ENCODE results near the gene AAK1. TPM values are rescaled to one million over a fixed set of nuclear protein-coding genes. Genes with fewer than 3 reads are reported as not detected.

The AAK1 gene
- total and polyA plus RNA-seq, 2 of the 13 experiments (the other 11 are each of a cell fraction or from before 2014, with no cell fraction given), result 9.8 to 10.3 TPM

DNA sequence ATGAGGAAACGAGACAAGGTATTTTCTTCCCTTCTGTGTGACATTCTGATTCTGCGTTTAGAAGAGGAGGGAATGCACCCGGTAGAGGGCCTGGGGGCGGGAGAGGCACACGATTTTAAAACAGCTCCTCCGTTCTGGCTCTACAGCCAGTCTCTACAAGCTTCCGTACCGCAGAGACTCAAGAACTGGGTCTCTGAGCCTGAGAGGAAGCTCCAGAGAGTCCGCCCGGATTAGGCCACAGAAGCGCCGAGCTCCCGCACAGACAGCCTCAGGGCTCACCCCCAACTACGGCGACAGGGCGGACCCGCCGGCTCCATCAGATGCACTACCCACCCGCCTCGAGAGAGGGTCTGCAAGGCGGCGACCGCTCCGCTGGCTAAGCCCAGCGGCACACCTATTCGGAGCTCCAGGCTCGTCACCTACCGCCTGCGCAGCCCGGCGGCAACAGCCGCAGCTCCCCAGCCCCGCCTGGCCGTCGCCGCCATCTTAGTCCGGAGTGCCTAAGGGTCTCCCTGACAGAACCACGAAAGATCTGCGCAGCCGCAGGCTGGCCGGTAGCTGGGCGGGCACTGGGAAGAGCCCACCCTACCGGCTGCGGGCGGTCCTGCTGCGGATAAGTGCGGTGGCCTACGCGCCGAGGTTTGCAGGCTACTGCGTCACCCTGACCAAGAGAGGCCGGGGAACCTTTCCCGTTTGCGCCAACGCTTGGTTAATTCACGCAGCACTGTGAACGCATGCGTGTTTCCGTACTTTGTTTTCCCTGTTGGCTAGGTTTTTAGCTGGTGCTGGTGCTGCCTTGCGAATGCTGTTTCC lies 206.4 kb downstream of the AAK1 start, which contains the start of gene NFU1 (continued):
- TF ChIP-seq HNRNPL (IDR thresholded peaks at IDR 0.05; ENCODE audit: low read depth, low read length), result no peak
- TF ChIP-seq, protein P1, sequence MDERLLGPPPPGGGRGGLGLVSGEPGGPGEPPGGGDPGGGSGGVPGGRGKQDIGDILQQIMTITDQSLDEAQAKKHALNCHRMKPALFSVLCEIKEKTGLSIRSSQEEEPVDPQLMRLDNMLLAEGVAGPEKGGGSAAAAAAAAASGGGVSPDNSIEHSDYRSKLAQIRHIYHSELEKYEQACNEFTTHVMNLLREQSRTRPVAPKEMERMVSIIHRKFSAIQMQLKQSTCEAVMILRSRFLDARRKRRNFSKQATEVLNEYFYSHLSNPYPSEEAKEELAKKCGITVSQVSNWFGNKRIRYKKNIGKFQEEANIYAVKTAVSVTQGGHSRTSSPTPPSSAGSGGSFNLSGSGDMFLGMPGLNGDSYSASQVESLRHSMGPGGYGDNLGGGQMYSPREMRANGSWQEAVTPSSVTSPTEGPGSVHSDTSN (CRISPR knock-in tag; IDR thresholded peaks at IDR 0.05), result no peak
- TF ChIP-seq, protein P2, sequence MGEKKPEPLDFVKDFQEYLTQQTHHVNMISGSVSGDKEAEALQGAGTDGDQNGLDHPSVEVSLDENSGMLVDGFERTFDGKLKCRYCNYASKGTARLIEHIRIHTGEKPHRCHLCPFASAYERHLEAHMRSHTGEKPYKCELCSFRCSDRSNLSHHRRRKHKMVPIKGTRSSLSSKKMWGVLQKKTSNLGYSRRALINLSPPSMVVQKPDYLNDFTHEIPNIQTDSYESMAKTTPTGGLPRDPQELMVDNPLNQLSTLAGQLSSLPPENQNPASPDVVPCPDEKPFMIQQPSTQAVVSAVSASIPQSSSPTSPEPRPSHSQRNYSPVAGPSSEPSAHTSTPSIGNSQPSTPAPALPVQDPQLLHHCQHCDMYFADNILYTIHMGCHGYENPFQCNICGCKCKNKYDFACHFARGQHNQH (CRISPR knock-in tag; IDR thresholded peaks at IDR 0.05), result peak; percentile 71; the same call in 1 of the 2 replicates

DNA sequence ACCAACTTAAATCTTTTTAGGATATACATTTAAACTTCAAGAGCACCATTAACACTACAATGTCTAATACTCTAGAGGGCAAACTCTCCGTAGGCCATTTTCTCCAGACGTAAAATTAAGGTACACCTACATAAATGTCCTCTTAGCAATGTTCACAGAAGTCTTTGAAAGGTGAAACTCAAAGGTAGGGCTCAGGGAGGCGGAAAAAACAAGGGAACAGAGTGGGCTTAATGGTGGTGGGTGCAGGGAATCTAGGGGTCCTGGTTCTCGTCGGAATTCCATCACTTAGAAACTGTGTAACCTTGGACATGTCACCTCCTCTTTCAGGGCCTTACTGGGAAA lies 207.0 kb downstream of the AAK1 start:
- ChIA-PET CTCF (ENCODE audit: low intra/inter-chr PET ratio, low total read pairs) (no interaction called here), POLR2A (interaction anchor here (0.7 to 2.1 kb wide), 22 partner anchors 14 to 1631 kb away, joined by 3 to 20 read pairs (median 4); partner anchors contain the start of genes ANXA4, GFPT1 and NAGK)
- intact Hi-C loops (cut with micrococcal nuclease; ENCODE audit: unreplicated experiment), result loop anchor here (2.0 to 10.0 kb wide), 2 partner anchors 50 to 422 kb away; partner anchors contain the start of genes ANTXR1 and GFPT1
- Histone ChIP-seq H4K20me1 (ENCODE audit: insufficient read depth, low read length) (no peaks in the 10 kb centered on the region), H3K9ac (ENCODE audit: insufficient read depth, low read depth, low read length) (peak overlapping the region; percentile 94), H3K4me1 (ENCODE audit: insufficient read depth, low read length) (peaks cover 21% of the 10 kb centered on the region), H3K27me3 (ENCODE audit: control insufficient read depth in 1 of 2, insufficient read depth in 2 of 2, low read length in 2 of 2) (no peaks in the 10 kb centered on the region; a peak in 1 of 5 replicates), H3K27ac (ENCODE audit: extremely low read length, insufficient read depth, low read length) (peak overlapping the region; percentile 83), H3K9me3 (ENCODE audit: low read length) (no peaks in the 10 kb centered on the region), H3K36me3 (replicated peaks in 1 of 2; ENCODE audit: control insufficient read depth in 1 of 2, insufficient read depth in 2 of 2, low read length in 2 of 2) (no peaks in the 10 kb centered on the region), H3K4me3 (replicated peaks in 1 of 3; ENCODE audit: insufficient read depth in 1 of 3, low read depth in 2 of 3, low read length in 3 of 3) (peak overlapping the region; percentile 75 to 94 (median 87)), H3K79me2 (ENCODE audit: insufficient read depth, low read length) (peaks cover 18% of the 10 kb centered on the region), H2AFZ (ENCODE audit: low read length) (peak overlapping the region; percentile 51), H3K4me2 (ENCODE audit: low read depth, low read length) (peak overlapping the region; percentile 98)
- in situ Hi-C loops (cut with HindIII; ENCODE audit: extremely low pct_ligation_motif_present, low pct_unique_long_range_greater_than_20kb), result no loop called here
- no peak for FAIRE-seq
- ATAC-seq, result peak; percentile 7
- no TSS peak for BruUV-seq (replicated peaks)
- 2% methylated on average over 5 of the region's 5 CpGs for WGBS (ENCODE audit: low lambda C conversion rate)
- DNase-seq (ENCODE audit: low spot score), result no peak
- TF ChIP-seq, protein P3, sequence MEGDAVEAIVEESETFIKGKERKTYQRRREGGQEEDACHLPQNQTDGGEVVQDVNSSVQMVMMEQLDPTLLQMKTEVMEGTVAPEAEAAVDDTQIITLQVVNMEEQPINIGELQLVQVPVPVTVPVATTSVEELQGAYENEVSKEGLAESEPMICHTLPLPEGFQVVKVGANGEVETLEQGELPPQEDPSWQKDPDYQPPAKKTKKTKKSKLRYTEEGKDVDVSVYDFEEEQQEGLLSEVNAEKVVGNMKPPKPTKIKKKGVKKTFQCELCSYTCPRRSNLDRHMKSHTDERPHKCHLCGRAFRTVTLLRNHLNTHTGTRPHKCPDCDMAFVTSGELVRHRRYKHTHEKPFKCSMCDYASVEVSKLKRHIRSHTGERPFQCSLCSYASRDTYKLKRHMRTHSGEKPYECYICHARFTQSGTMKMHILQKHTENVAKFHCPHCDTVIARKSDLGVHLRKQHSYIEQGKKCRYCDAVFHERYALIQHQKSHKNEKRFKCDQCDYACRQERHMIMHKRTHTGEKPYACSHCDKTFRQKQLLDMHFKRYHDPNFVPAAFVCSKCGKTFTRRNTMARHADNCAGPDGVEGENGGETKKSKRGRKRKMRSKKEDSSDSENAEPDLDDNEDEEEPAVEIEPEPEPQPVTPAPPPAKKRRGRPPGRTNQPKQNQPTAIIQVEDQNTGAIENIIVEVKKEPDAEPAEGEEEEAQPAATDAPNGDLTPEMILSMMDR (CRISPR knock-in tag; IDR thresholded peaks at IDR 0.05), result no peak
- TF ChIP-seq SP1 (IDR thresholded peaks at IDR 0.05), result no peak
- TF ChIP-seq SP1 (CRISPR knock-in tag; IDR thresholded peaks at IDR 0.05), result no peak
- no peak for TF ChIP-seq AKAP8 (CRISPR knock-in tag; IDR thresholded peaks at IDR 0.05)
- TF ChIP-seq, protein P4, sequence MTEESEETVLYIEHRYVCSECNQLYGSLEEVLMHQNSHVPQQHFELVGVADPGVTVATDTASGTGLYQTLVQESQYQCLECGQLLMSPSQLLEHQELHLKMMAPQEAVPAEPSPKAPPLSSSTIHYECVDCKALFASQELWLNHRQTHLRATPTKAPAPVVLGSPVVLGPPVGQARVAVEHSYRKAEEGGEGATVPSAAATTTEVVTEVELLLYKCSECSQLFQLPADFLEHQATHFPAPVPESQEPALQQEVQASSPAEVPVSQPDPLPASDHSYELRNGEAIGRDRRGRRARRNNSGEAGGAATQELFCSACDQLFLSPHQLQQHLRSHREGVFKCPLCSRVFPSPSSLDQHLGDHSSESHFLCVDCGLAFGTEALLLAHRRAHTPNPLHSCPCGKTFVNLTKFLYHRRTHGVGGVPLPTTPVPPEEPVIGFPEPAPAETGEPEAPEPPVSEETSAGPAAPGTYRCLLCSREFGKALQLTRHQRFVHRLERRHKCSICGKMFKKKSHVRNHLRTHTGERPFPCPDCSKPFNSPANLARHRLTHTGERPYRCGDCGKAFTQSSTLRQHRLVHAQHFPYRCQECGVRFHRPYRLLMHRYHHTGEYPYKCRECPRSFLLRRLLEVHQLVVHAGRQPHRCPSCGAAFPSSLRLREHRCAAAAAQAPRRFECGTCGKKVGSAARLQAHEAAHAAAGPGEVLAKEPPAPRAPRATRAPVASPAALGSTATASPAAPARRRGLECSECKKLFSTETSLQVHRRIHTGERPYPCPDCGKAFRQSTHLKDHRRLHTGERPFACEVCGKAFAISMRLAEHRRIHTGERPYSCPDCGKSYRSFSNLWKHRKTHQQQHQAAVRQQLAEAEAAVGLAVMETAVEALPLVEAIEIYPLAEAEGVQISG (CRISPR knock-in tag; IDR thresholded peaks at IDR 0.05), result no peak
- TF ChIP-seq, protein P5, sequence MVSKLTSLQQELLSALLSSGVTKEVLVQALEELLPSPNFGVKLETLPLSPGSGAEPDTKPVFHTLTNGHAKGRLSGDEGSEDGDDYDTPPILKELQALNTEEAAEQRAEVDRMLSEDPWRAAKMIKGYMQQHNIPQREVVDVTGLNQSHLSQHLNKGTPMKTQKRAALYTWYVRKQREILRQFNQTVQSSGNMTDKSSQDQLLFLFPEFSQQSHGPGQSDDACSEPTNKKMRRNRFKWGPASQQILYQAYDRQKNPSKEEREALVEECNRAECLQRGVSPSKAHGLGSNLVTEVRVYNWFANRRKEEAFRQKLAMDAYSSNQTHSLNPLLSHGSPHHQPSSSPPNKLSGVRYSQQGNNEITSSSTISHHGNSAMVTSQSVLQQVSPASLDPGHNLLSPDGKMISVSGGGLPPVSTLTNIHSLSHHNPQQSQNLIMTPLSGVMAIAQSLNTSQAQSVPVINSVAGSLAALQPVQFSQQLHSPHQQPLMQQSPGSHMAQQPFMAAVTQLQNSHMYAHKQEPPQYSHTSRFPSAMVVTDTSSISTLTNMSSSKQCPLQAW (CRISPR knock-in tag; IDR thresholded peaks at IDR 0.05), result no peak
- TF ChIP-seq KAT2B (IDR thresholded peaks at IDR 0.05; ENCODE audit: borderline replicate concordance, low read depth, low read length), result no peak
- no peak for TF ChIP-seq ZNF605 (CRISPR knock-in tag; IDR thresholded peaks at IDR 0.05)
